ENCODE results near the gene TBC1D10A.

TBC1D10A gene

DNA sequence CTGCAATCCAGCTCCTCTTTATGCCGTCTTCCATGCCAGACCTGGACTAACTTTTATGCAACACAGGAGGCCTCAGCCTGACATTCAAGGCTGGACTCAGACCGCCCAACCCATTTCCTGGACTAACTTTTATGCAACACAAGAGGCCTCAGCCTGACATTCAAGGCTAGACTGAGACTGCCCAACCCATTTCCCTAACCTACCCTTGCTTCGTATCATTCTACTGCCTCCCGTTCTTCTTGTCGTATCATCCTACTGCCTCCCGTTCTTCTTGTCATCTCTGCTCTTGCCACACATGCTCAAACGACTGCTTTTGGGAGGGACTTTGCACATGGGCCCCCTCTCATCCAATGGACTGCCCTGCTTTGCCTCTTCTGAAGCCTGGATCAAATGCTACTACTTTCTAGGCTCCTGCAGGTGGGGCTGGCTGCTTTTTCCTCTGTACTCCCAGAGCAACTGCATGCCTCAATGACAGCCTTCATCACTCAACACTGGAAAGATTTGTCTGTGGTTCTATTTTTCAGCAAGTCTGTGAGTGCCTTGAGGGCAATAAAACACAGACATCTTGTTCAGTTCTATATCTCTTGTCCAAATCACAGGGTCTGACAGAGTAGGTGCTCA, 7.8 kb downstream of the TBC1D10A start:
- DNase-seq (ENCODE audit: low spot score) = no peak

DNA sequence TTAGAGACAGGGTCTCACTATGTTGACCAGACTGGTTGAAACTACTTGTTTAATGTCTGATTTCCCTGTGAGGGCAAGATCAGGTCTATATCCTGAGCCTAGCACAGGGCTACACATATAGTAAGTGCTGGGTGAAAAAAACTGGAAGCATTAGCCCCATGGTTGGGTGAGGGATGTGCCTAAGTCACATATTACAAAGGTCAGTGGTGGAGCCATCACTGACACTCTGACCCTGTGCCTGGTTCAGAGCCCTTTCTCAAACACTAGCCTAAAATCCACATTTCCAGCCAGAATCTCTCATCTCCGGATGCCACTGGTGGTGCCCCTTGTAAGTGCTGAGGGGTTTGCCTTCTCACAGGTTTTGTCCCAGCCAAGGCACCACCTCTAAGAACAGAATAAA, 9.0 kb downstream of the TBC1D10A start:
- DNase-seq (ENCODE audit: low spot score) = no peak

DNA sequence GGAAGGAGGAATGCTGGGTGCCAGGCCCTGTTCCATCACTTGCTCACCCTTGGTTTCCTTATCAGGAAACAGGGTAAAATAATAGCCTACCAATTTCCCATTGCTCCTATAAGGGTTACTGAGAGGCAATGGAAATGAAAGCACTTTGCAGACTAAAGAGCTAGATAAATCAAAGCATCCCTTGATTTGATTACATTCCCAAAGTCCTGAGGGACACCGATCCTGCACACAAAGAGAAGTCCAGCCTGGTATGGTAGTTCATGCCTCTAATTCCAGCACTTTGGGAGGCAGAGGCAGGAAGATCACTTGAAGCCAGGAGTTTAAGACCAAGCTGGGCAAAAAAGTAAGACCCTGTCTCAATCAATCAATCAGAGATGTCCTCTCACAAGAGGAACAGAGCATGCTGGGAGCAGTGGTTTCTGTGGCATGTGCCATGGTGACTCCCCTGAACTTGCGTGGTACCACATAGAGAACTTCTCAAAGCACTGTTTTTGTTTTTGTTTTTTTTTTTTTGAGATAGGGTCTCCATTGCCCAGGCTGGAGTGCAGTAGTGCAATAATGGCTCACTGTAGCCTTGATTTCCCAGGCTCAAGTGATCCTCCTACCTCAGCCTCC, 10.7 kb downstream of the TBC1D10A start:
- no peak for DNase-seq (ENCODE audit: low spot score)

DNA sequence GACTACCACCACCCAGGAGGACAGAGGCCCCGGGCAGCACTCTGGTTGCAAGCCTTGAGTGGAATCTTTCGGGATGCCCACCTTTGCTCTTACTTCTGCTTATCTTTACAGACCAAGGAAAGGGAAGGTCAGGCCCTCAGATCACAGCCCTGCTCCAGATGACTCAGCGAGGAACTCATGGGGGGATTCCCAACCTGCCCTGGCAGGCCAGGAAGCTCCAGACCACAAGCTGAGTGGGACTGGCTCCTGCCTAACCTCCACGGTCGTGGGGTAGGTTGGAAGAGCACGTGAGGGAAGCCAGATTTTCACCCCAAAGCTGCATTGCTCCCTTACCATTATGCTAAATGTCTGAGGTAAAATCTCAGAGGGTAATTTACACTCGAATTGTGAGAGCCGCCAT, 11.8 kb downstream of the TBC1D10A start:
- DNase-seq (ENCODE audit: low spot score) = no peak

DNA sequence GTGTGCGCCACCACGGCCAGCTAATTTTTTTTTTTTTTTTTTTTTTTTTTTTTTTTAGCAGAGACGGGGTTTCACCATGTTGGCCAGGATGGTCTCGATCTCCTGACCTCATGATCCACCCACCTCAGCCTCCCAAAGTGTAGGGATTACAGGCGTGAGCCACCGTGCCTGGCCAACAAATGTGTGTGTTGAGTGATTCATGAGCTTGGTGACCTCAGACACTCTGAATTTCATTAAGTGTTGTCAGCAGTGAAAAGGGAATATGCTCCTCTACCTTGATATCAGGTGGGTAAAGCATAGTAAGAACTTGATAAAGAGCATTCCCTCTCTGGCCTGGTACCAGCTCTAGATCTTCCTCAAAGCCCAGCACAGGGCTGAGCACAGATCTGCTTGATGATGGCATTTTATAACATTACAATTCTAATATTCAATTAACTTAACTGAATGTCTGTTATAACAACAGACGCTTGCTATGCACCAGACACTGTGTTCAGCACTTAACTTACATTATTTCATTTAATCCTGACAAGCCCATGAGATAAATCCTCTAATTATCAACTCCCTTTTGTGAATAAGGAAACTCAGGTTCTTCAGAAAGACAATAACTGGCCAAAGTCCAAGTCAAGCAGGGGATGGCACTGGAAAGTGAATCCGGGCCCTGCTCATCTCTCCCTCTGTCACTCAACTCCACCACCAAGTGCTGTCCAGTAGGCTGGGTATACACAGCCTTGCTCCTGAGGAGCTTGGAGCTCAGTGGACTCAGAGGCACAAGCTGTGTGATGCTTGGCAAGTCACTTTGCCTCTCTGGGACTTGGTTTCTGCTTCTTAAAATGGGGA, 13.0 kb downstream of the TBC1D10A start:
- DNase-seq (ENCODE audit: low spot score) = no peak

DNA sequence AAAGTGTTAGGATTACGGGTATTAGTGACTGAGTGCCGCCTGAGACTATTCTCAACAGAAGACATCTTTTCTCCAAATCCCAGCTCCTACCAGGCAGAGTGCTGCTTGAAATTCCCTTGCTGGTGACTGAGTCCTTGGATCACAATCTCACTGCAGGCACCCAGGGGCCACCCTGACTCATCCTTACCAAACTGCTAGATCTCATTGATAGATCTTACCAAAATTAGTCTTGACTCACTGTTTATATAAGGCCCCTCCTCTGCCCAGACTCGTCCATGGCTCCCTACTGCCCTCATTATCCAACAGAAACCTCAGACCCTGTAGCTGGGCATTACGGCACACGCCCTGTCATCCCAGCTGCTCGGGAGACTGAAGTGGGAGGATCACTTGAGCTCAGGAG, 14.7 kb downstream of the TBC1D10A start:
- DNase-seq (ENCODE audit: low spot score) = no peak

DNA sequence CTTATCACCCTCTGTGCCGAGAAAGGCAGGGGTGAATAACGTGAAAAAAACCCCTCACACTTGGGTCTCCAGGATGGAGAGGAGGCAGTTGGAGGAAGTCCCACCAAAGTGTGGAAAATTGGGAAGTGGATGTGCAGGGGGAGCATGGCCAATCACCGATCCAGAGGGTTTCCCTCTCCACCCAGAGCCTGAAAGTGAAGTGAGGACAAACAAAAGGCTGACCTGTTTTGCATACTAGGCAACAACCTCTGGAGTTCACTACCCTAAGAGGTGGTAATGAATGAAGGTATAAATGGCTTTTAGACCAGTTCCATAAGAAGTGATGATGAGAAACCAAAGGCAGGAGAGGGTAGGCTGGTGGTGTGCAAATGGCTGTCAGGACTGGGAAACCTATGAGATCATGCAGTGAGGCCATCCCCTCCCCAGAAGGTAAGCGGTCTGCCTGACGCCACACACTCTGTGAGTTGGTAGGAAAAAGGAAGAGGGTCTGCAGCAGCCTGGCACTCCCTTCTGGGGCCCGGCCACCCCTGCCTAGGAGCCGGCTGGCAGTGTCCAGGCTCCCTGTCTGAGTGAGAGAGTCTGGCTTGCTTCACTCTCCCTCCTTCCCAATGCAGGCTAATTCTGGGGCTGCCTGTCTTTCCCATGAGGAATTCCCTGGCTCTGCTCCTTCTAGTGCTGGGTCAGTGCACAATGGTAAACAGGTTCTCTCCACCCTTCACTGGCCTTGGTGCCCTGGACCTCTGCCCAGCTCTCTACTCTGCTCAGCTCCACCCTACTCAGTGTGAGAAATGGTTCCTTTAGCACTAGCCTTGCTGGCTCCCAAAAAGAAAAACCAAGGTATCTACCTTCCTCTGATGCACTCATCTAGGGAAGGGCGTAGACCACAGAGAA, 15.6 kb downstream of the TBC1D10A start:
- DNase-seq (ENCODE audit: low spot score) = no peak

DNA sequence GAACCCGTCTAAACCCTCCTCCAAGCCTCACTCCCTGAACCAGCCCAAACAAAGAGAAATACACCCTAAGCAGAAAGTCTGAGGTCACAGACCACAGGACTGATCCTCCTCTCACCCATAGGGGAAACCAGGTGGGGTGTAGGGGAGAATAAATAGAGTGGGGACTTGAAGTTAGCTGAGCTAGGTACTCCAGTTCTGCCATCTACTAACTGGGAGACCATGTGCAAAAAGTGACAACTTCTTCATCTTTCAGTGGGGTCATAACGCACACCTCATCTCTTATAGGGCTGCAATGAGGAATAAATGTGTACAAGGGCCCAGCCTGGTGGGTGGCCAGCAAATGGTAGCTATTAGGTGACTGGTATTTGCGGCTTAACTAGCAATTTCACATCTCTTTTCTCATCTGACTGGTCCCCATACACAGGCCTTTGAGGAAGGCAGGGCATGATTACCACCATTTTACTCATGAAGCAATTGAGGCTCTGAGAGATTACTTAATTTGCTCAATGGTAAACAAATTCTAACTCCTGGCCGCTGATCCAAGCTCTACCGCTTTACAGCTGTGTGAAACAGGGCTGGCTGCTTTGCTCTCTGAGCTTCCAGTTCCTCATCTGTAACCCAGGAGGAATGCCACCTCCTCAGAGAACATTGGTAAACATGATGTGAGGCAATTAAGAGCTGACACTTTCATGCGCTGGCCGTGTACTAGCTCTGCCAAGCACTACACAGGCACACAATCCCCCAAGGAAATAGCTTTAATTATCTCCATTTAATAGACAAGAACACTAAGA, 16.6 kb downstream of the TBC1D10A start:
- no peak for DNase-seq (ENCODE audit: low spot score)

DNA sequence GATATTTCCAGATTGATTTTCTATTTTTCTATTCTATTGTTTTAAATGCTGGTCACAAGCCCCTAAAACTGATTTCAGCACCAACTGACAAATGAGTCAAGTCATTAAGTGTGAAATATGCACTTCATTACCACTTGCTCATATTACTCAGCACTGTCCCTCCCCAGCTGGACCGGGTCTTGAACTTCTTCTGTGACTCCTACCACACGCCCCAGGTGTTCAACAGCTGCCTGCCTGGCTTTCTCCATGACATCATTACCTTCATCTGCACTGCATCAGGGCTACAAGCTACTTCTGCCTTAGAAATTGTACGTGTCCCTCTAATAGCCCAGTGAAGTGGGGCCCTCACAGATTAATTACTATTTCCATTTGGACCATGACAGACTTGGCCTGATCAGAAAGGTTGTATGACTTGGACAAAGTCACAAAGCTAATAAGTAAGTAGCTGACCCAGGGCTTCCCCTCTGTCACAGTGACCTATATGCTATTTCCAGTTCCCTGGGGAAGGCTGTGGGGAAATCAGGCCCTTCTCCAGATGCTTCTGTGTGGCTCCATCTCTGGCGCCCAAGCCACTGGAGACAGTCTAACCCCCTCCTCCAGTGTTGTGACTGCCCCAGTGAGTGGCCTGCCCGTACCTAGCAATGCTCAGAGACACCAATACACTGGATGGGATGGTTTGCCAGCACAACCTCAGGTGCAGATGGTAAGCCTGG, 18.1 kb downstream of the TBC1D10A start:
- DNase-seq (ENCODE audit: low spot score) = no peak

DNA sequence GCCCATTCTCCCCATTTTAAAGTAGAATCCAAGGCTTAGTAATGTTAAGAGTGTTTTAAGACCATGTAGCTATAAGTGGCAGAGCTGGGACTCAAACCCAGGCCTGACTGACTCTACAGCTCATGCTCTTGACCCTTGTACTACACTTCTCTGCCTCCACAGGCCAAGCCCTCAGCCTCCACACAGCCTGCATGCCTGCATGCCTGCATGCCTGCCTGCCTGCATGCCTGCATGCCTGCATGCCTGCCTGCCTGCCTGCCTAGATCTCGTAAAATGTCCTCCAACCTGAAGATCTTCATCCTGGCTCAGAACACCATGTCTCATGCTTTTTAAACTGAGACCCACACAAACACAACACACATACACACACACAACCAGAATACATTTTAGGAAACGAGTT, 18.6 kb downstream of the TBC1D10A start:
- no peak for DNase-seq (ENCODE audit: low spot score)

DNA sequence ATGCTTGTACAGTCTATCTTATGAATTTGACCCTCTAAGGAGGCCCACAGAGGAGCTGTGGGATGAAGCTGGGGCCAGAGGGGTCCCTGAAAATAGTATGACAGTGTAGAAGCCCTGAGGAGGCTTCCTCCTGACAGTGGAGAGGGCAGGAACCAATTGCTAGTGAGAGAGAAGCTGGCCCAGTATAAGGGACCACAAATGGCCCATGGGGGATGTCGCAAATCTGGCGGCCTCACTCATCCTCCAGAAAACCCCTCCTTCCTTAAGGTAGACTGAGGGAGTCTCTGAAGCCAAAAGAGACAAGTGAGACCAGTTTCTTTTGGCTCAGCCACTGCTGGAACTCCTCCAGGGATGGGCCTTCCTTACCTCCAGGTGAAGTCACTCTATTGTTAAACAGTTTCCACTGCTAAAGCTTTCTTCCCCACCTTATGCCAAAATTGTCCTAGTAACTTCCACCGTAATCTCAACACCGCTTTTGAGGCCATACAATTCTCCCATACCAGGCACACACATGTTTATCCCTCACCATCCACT, 19.6 kb downstream of the TBC1D10A start:
- no peak for DNase-seq (ENCODE audit: low spot score)

DNA sequence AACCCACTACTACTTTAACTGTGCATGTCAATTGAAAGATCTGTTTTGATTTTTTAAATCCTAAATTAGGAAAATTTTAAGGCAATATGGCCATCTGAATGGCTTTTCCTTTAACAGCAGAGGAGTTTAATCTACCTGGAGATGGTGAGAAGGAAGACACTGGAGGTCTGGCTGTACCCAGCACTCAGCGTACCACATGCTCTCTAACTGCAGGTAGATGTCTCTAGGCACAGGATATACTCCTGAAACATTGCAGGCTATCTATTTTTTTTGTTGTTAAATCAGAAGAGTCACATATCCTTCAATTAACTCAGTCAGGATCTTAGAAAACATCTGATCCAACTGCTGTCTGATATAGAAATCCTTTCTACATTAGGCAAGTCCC, 20.1 kb downstream of the TBC1D10A start:
- DNase-seq (ENCODE audit: low spot score) = no peak

DNA sequence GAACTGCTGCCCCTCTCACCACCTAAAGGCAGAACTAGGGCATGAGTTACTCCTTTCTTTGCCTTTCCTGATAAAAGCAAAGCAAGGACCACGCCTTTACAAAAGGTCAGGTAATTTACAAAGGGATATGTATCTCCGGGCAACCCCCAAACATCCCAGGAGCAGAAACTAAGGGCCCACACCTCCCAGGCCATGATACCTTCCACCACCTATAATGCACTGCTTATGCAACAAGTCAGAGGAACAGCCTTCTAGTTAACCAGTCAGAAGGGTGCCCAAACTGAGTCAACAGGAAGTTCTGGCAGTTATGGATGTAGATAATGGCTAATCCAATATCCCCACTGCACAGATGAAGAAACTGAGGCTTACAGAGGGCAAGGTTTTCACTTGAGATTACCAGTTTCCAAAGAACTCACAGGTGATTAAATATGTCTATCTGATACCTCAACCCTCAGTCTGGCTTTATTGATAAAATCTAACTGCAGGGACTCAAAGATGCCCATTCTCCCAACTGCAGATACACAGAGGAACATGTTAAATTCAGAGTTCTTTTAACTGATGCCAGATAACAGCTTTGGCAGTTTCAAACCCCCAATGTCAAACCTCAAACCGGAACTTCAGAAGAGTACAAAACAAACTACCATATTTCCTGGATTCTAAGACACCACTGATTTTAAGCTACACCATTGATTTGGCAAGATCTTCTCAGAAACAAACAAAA, 20.7 kb downstream of the TBC1D10A start:
- DNase-seq (ENCODE audit: low spot score) = no peak

DNA sequence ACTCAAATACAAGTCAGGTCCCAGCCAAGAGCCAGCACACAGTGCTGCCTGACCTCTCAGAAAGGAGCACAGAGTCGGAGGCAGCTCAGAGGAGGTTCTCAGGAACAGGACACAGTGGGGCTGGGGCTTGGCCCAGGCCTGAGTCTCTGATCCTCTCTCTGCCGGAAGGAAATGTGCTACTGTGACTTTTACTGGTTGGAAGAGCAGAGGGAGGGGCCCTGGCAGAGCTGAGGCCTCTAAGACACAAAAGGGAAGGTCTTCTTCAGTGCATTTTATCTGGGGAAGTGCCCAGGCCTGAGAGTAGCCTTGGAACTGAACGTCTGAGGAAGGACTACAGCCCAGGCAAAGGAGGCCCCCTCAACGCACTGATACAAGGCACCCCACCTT, 21.2 kb downstream of the TBC1D10A start:
- peak; percentile 51 for DNase-seq (ENCODE audit: low spot score)

DNA sequence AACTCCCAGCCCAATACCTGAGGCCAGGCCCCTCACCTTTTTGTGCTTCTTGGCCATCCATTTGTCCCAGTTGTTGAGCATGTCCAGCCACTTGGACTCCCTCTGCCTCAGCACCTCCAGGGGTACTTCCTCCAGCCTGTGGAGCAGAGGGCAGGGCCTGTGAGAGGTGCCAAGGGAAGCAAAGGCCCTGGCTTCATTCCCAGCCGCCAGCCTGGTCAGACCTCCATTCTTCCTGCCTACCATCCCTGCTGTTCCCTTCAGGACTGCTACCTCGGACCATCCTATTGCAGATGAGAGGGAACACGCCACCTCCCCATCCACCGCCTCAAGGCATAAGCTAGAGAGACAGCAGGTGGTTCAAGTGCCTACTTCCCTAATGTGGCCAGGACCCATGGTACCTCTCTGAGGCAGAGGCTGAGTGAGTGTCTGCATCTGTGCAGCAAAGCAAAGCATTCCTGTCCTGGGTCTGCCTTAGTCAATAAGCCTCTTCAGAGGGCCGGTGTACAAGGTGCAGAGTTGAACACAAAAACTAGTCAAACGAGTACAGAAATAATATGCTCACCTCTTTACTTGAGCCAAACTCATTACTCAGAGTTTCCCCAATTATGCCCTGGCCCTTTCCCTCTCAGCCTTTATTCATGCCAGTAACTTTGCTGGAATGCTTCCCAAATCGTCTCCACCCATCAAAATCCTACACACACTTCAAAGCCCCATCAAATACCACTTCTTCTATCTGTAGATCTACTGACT, 22.1 kb downstream of the TBC1D10A start:
- no peak for DNase-seq (ENCODE audit: low spot score)

DNA sequence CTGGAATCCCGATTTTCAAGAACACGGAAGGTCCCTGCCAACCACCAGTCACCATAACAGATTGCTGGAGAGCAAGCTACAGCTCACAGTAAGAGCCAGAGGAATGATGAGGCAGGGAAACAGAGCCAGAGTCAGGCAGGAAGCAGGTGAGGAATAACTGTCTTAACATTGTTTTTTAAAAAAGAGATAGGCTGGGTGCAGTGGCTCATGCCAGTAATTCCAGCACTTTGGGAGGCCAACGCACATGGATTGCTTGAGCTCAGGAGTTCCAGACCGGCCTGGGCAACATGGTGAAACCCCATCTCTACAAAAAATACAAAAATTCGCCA, 24.0 kb downstream of the TBC1D10A start:
- DNase-seq (ENCODE audit: low spot score) = no peak

DNA sequence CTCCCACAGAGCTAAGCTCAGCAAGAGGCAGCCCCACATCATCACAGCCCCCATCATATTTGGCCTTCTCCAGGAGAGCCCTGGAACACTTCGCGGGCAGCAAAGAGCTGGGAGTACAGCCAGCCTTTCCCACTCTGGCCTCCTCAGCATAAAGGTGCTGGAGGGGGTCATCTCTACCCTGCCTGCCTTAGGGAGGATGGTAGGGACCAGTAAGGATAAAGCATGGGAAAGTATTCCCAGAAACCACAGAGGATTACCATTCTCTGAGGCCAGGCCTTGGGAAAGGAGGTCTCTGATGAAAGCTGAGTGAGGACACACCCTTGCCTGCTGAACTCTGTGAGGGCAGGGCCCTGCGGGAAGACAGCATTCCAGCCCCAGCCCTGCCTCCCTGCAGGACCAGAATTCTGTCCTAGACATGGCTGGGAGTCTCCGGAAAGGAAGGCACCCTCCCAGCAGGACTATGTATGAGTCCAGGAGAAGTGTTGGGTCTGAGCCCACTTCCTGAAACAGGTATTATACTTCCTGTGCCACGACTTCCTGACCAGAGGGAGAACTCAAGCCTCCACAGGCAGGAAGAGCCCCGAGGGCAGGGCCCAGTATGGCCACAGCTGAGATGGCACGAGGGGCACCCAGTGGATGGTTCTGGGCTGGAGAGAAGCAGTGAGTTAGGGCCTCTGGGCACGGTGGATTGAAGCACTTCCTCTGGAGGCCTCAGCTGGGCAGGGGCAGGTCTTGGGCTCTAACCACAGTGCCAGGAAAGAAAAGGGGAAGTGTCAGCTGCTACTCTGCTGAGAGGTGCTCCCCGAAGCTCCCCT, 24.5 kb downstream of the TBC1D10A start:
- DNase-seq (ENCODE audit: low spot score) = no peak

DNA sequence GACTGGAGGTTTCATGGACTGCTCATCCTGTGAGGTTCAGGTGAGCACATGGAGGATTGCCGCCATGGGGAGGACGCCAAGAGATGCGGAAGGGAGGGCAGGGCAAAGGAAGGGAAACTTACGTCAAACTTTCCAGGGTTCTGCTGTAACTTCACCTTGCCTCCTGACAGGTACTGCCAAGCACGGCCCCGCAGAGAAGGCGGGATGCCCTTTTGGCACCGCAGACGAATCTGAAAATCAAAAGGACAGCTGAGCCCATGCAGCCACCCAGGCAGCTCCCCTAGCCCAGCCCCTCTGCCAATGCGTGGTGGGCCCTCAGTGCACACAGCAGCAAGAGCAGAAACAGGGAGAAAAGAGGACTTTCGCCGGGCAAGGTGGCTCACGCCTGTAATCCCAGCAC, 27.4 kb downstream of the TBC1D10A start:
- no peak for DNase-seq (ENCODE audit: low spot score)

Data from kidney capillary endothelial cell (primary cell).